K562 (cell line): ENCODE results near the gene DLX2. TPM values are rescaled to one million over a fixed set of nuclear protein-coding genes. Genes with fewer than 3 reads are reported as not detected.

Source experiments
- ATAC-seq: fragments of 200-7000 bp; cut with Tn5 transposase; 3 replicates; pipeline ENCODE4 v1.9.1; 2020; ENCODE audit warnings: moderate library complexity
- Bru-seq: library from RNA; stranded (reverse); fragments of 400-500 nt; gene quantifications from one replicate; lab custom pipeline; 2021; lab: Mats Ljungman, UMichigan
- BruChase-seq, 2 experiments: library from RNA; stranded (reverse); fragments of 400-500 nt; gene quantifications; one replicate each; lab custom pipeline; 2021; lab: Mats Ljungman, UMichigan
- BruUV-seq: library from RNA; stranded (reverse); fragments of 400-500 nt; replicated peaks from 2 replicates; lab custom pipeline; 2021; lab: Mats Ljungman, UMichigan
- CTCF ChIA-PET: fragments of 300-600 bp; formaldehyde crosslinking; extraction: SDS; loops from one replicate; lab custom pipeline; 2021; ENCODE audit warnings: low intra/inter-chr PET ratio; lab: Yijun Ruan, JAX
- POLR2A ChIA-PET: fragments of 300-600, 350-650 bp; sonication (Branson Sonifier 250); formaldehyde crosslinking; extraction: SDS; loops from one replicate; lab custom pipeline; 2021; ENCODE audit warnings: antibody characterized with exemption, inconsistent platforms; lab: Yijun Ruan, JAX
- DNase-seq, 4 experiments: peaks; one replicate each; pipeline versions ENCODE4 v3.0.0 to v3.0.0-alpha.2; 2011 to 2018; ENCODE audit warnings: low spot score in 3 of 4, mixed read lengths in 3 of 4; ENCODE audit errors: extremely low read depth in 1 of 4
- FAIRE-seq: peaks from 2 replicates; lab custom pipeline; 2011; peaks lifted over from hg19 to GRCh38; lab: Jason Lieb, UNC
- H2AFZ ChIP-seq: 2 replicates; pipeline ENCODE4 v1.6.0; 2011; ENCODE audit warnings: low read depth, low read length, control low read depth, inconsistent platforms
- H3K27ac ChIP-seq: fragments of 200-600 bp; 3 replicates; pipeline ENCODE4 v1.8.0; 2011; ENCODE audit warnings: low read depth, mild to moderate bottlenecking, control low read depth, inconsistent platforms, low read length, moderate library complexity, mixed read lengths; ENCODE audit errors: extremely low read depth
- H3K27me3 ChIP-seq, 2 experiments: fragments of 300-600 bp in 1 of 2; 2 replicates in 1 of 2; 3 replicates in 1 of 2; pipeline versions ENCODE4 v1.6.0 to v1.8.0; 2011; ENCODE audit warnings: inconsistent platforms in 2 of 2, low read length in 2 of 2, mild to moderate bottlenecking in 1 of 2, mixed read lengths in 1 of 2, moderate library complexity in 1 of 2; ENCODE audit not compliant: control insufficient read depth in 2 of 2, insufficient read depth in 2 of 2
- H3K36me3 ChIP-seq: fragments of 300-600 bp; 3 replicates; pipeline ENCODE4 v1.8.0; 2011; ENCODE audit warnings: mild to moderate bottlenecking, low read length, inconsistent platforms; ENCODE audit not compliant: control insufficient read depth, insufficient read depth
- H3K4me1 ChIP-seq, 2 experiments: fragments of 200-600 bp in 1 of 2; replicated peaks in 1 of 2; 2 replicates in 1 of 2; 3 replicates in 1 of 2; pipeline versions ENCODE4 v1.5.1 to v1.8.0; 2011; ENCODE audit warnings: inconsistent platforms in 2 of 2, low read length in 2 of 2, mild to moderate bottlenecking in 1 of 2, mixed read lengths in 1 of 2, moderate library complexity in 1 of 2; ENCODE audit not compliant: control insufficient read depth in 2 of 2, insufficient read depth in 2 of 2
- H3K4me2 ChIP-seq: 2 replicates; pipeline ENCODE4 v1.6.1; 2011; ENCODE audit warnings: low read length, control low read depth, inconsistent platforms, mixed read lengths; ENCODE audit not compliant: insufficient read depth
- H3K4me3 ChIP-seq: fragments of 200-600 bp; sonication (generic), shearing (Covaris generic); 2 replicates; pipeline ENCODE4 v1.5.1; 2016; ENCODE audit warnings: control low read depth, inconsistent platforms
- H3K79me2 ChIP-seq: fragments of 200-600 bp; 3 replicates; pipeline ENCODE4 v1.8.0; 2011; ENCODE audit warnings: low read length, inconsistent platforms; ENCODE audit not compliant: control insufficient read depth, insufficient read depth
- H3K9ac ChIP-seq, 2 experiments: 2 replicates each; pipeline versions ENCODE4 v1.6.0 to v1.6.1; 2011; ENCODE audit warnings: low read depth in 2 of 2, low read length in 2 of 2, control low read depth in 1 of 2, inconsistent platforms in 1 of 2, mild to moderate bottlenecking in 1 of 2, mixed read lengths in 1 of 2; ENCODE audit not compliant: insufficient read depth in 1 of 2
- H3K9me1 ChIP-seq: one replicate; pipeline ENCODE4 v1.6.0; 2011; ENCODE audit warnings: inconsistent platforms, mild to moderate bottlenecking, low read length, moderate library complexity; ENCODE audit not compliant: control insufficient read depth, insufficient read depth
- H3K9me3 ChIP-seq: replicated peaks from 2 replicates; pipeline ENCODE4 v1.5.1; 2011; ENCODE audit warnings: low read depth, low read length, inconsistent platforms; ENCODE audit not compliant: control insufficient read depth, insufficient read depth
- H4K20me1 ChIP-seq: replicated peaks from 2 replicates; pipeline ENCODE4 v1.6.1; 2011; ENCODE audit warnings: low read length, inconsistent platforms, mixed read lengths; ENCODE audit not compliant: control insufficient read depth, insufficient read depth
- HOMEZ ChIP-seq: fragments of 250-450 bp; sonication (Bioruptor Pico); IDR thresholded peaks from 2 replicates; pipeline ENCODE4 v1.4.0; 2020; ENCODE audit warnings: mild to moderate bottlenecking, moderate library complexity
- IFI16 ChIP-seq: fragments of 250-450 bp; sonication (Bioruptor Pico); IDR thresholded peaks from 2 replicates; pipeline ENCODE4 v2.1.2; 2022; ENCODE audit warnings: mild to moderate bottlenecking, inconsistent platforms
- PHB ChIP-seq: fragments of 250-450 bp; sonication (Bioruptor Pico); IDR thresholded peaks from 2 replicates; pipeline ENCODE4 v1.5.0; 2021
- RBM25 ChIP-seq: fragments of 200-400 bp; formaldehyde crosslinking; IDR thresholded peaks from 2 replicates; pipeline ENCODE4 v1.6.1; 2018; ENCODE audit warnings: low read length, low read depth, moderate library complexity; ENCODE audit not compliant: severe bottlenecking
- RCOR1 ChIP-seq, 2 experiments: IDR thresholded peaks; 2 replicates each; pipeline ENCODE4 v1.6.1; 2012; ENCODE audit warnings: low read depth in 2 of 2, low read length in 2 of 2, borderline replicate concordance in 1 of 2, improper control_type of control experiment in 1 of 2
- SP2 ChIP-seq: IDR thresholded peaks from 2 replicates; pipeline ENCODE4 v1.6.1; 2011; ENCODE audit warnings: mild to moderate bottlenecking, low read depth, low read length, moderate library complexity; ENCODE audit not compliant: poor library complexity, severe bottlenecking; ENCODE audit errors: extremely low read depth
- ZNF143 ChIP-seq: sonication (generic); formaldehyde crosslinking; IDR thresholded peaks from 2 replicates; pipeline ENCODE4 v1.9.0; 2022; ENCODE audit warnings: mild to moderate bottlenecking, missing genetic modification reagents
- WGBS: fragments of 100-300 bp; shearing (Covaris generic); methylation state at CpG from one replicate; pipeline ENCODE4 v1.1.6; 2016; ENCODE audit warnings: low coverage, mixed read lengths; ENCODE audit not compliant: insufficient coverage; ENCODE audit errors: missing lambda C conversion rate; 5-methylcytosine and 5-hydroxymethylcytosine counted together
- in situ Hi-C: fragments of 300-500 bp; cut with MboI; formaldehyde crosslinking; loops from 4 replicates; pipeline ENCODE4 v1.15.0; 2018; ENCODE audit warnings: inconsistent platforms, mixed read lengths
- intact Hi-C: fragments of 100-400 bp; cut with micrococcal nuclease; formaldehyde crosslinking; loops from 2 replicates; pipeline ENCODE4 v1.14.2; 2022
- long read RNA-seq, 3 experiments: library from polyadenylated mRNA in 2 of 3; library from RNA in 1 of 3; unstranded in 2 of 3; stranded (forward) in 1 of 3; transcript quantifications; one replicate each; pipeline ENCODE4 v2.0.0, GENCODE V29; 2019 to 2022
- polyA minus RNA-seq, 3 experiments: library from RNA; depleted of rRNA, polyadenylated mRNA; stranded (reverse); fragments of >200 nt; gene quantifications; 2 replicates each; pipeline ENCODE4 v1.2.3, GENCODE V29; 2011
- polyA plus RNA-seq, 8 experiments: library from polyadenylated mRNA; depleted of rRNA in 4 of 8; stranded (reverse) in 5 of 8; unstranded in 3 of 8; fragments of >200 nt; fragmentation: Nextera tagmentation in 2 of 8; fragmentation: Illumina TruSeq in 1 of 8; extraction: Ambion mirVana in 2 of 8; extraction: Trizol in 1 of 8; gene quantifications; 2 replicates each; pipeline versions ENCODE4 v1.2.1 to v1.2.3, GENCODE V29; 2011 to 2014; ENCODE audit warnings: inconsistent platforms in 1 of 8, missing spikeins in 1 of 8
- total RNA-seq, 7 experiments: library from RNA; depleted of rRNA in 6 of 7; stranded (reverse); fragments of >200 nt in 6 of 7; fragmentation: Illumina TruSeq in 2 of 7; extraction: Trizol in 2 of 7; gene quantifications; 2 replicates each; pipeline versions ENCODE4 v1.2.1 to v1.2.3, GENCODE V29; 2011 to 2021; ENCODE audit warnings: low replicate concordance in 1 of 7
- TF ChIP-seq, protein P1 (sequence below): IDR thresholded peaks from 2 replicates; pipeline ENCODE4 v1.6.1; 2011; ENCODE audit warnings: borderline replicate concordance, low read depth, mild to moderate bottlenecking, moderate library complexity, low read length; ENCODE audit not compliant: insufficient read depth, poor library complexity, severe bottlenecking

DLX2 gene
- total RNA-seq (2011; cell fraction: chromatin; rRNA removed; ENCODE audit: low replicate concordance) = 0.76 and 1.6 TPM in 2 replicates
- 1.2 and 1.5 TPM in 2 replicates for total RNA-seq (2011; cell fraction: nucleolus; rRNA removed)
- total RNA-seq (2011; cell fraction: nucleoplasm; rRNA removed) = 1.8 and 2.1 TPM in 2 replicates
- total RNA-seq (2014; rRNA removed) (0.86 and 1.7 TPM in 2 replicates), total RNA-seq (2014; rRNA removed; fragmentation: Illumina TruSeq; extraction: Trizol) (0.15 and 0.29 TPM in 2 replicates), total RNA-seq (2015; rRNA removed; fragmentation: Illumina TruSeq; extraction: Trizol) (0.51 and 0.64 TPM in 2 replicates), total RNA-seq (2021) (3.6 and 4.3 TPM in 2 replicates), polyA plus RNA-seq (2011; rRNA removed) (0.14 and 0.31 TPM in 2 replicates), polyA plus RNA-seq (2014; fragmentation: Illumina TruSeq; extraction: Trizol) (1.4 and 2.0 TPM in 2 replicates), polyA plus RNA-seq (2014; fragmentation: Nextera tagmentation; extraction: Ambion mirVana) (1 to 10 TPM in 1 of 2 experiments, under 1 TPM in 1; 0.49 to 2.1 TPM), polyA plus RNA-seq (2014; rRNA removed) (2.0 and 2.9 TPM in 2 replicates), polyA minus RNA-seq (2011; rRNA and poly(A)+ RNA removed) (not detected in 2 replicates), Bru-seq, nascent RNA (percentile 59 among the genes with signal in this experiment), BruChase-seq, experiment 1, labeled RNA remaining after a 2-hour chase (percentile 52 among the genes with signal in this experiment), BruChase-seq, experiment 2, labeled RNA remaining after a 6-hour chase (percentile 61 among the genes with signal in this experiment)
- polyA plus RNA-seq (2011; cell fraction: cytosol; rRNA removed) = 0.13 and 0.67 TPM in 2 replicates
- polyA plus RNA-seq (2011; cell fraction: nucleus; rRNA removed) = 0.83 and 1.8 TPM in 2 replicates
- polyA plus RNA-seq (2012) = 2.1 and 9.9 TPM in 2 replicates
- polyA minus RNA-seq (2011; cell fraction: cytosol; rRNA and poly(A)+ RNA removed) = 0.48 and 1.0 TPM in 2 replicates
- 0.44 and 0.54 TPM in 2 replicates for polyA minus RNA-seq (2011; cell fraction: nucleus; rRNA and poly(A)+ RNA removed)
- long read RNA-seq, experiment 1, transcript DLX2-201 (3 exons, 2,453 nt) = major isoform, 11 of 17 reads
- long read RNA-seq, experiment 1, partial matches to known transcripts = 0 of 17 reads
- long read RNA-seq, experiment 1, other reads (novel, unspliced or antisense) = 6 of 17 reads
- long read RNA-seq, experiment 2, partial matches to known transcripts = 0 of 3 reads
- long read RNA-seq, experiment 2, other reads (novel, unspliced or antisense) = 2 of 3 reads
- long read RNA-seq, experiment 3 = 0 reads

- in situ Hi-C loops (loop anchor here (25.0 kb wide), 1 partner anchor 1140 kb away; no protein-coding TSS in a partner anchor), intact Hi-C loops (loop anchor here (1.0 to 10.0 kb wide), 4 partner anchors 102 to 396 kb away; partner anchors contain the start of gene HAT1)
- peak; percentile 96 to 97 (median 96) for DNase-seq
- H2AFZ ChIP-seq = peak within 1 kb of the TSS; percentile 99
- H3K9ac ChIP-seq = peak within 1 kb of the TSS; percentile 64 to 92
- no peaks in the 10 kb centered on the region for H3K9me3 ChIP-seq
- H3K79me2 ChIP-seq = no peaks in the 10 kb centered on the region
- no peaks in the 10 kb centered on the region for H4K20me1 ChIP-seq
- ChIA-PET POLR2A (interaction anchor here (0.6 to 1.7 kb wide), 8 partner anchors 11 to 401 kb away, joined by 3 to 6 read pairs (median 4); partner anchors contain the start of gene DLX1), CTCF (interaction anchor here (0.6 to 5.8 kb wide), 7 partner anchors 34 to 529 kb away, joined by 3 to 74 read pairs (median 19); no protein-coding TSS in a partner anchor)
- H3K27ac ChIP-seq = peak within 1 kb of the TSS; percentile 59
- H3K4me3 ChIP-seq = peak within 1 kb of the TSS; percentile 63
- H3K36me3 ChIP-seq = no peaks in the 10 kb centered on the region
- FAIRE-seq = peak; percentile 62
- BruUV-seq = no TSS peak
- H3K27me3 ChIP-seq = no peaks in the 10 kb centered on the region; a peak in 1 of 5 replicates
- H3K4me2 ChIP-seq = peak within 1 kb of the TSS; percentile 96
- ATAC-seq = peak; percentile 80
- peaks cover 21 to 69% of the 10 kb centered on the region in 2 experiments for H3K4me1 ChIP-seq
- WGBS = under 1% methylated on average over 64 of the region's 74 CpGs
- no peaks in the 10 kb centered on the region for H3K9me1 ChIP-seq
- TF ChIP-seq SP2 (no peak), PHB (CRISPR knock-in tag) (0 out of 2 replicates have a peak, but pooled peaks have one; percentile 28), HOMEZ (CRISPR knock-in tag) (no peak), IFI16 (CRISPR knock-in tag) (no peak), RCOR1 (IDR thresholded peaks at IDR 0.05; ENCODE audit: borderline replicate concordance in 1 of 2, low read depth in 2 of 2, low read length in 2 of 2) (no peak), RBM25 (peak; percentile 87), ZNF143 (CRISPR knock-in tag) (no peak)
- TF ChIP-seq, protein P1, sequence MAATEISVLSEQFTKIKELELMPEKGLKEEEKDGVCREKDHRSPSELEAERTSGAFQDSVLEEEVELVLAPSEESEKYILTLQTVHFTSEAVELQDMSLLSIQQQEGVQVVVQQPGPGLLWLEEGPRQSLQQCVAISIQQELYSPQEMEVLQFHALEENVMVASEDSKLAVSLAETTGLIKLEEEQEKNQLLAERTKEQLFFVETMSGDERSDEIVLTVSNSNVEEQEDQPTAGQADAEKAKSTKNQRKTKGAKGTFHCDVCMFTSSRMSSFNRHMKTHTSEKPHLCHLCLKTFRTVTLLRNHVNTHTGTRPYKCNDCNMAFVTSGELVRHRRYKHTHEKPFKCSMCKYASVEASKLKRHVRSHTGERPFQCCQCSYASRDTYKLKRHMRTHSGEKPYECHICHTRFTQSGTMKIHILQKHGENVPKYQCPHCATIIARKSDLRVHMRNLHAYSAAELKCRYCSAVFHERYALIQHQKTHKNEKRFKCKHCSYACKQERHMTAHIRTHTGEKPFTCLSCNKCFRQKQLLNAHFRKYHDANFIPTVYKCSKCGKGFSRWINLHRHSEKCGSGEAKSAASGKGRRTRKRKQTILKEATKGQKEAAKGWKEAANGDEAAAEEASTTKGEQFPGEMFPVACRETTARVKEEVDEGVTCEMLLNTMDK = no peak
Observed at GRCh38 chr2:172102391-172103359, at the start of gene DLX2. TSS of gene DLX2 (minus strand) at chr2:172102900. CDS start at chr2:172102538, 362 bp downstream.
